ENCODE results near the gene NT5C3B.

DNA sequence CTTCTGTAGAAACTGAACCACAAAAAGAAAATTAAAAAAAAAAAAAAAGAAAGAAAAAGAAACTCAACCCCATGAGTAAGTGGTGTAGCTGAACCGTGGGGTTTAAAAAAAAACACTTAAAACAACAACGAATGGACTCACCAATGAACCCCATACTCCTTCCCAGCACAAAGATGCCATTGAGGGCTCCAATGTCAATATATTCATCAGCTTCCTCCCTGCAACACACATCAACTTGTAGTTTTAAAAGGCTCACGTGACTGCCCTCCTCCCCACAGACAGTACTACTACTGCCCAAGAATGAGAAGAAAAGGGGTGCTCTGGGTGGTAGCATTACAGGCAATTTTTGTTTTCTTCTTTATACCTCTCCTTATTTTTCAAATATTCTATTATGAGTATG is 32.5 kb upstream of the NT5C3B start:
- no peak for TF ChIP-seq CTCF (IDR thresholded peaks at IDR 0.05; ENCODE audit: insufficient read depth, low read length)
- TF ChIP-seq SPI1 (IDR thresholded peaks at IDR 0.05; ENCODE audit: borderline replicate concordance, low read depth) = no peak
- TF ChIP-seq REST (IDR thresholded peaks at IDR 0.05; ENCODE audit: insufficient replicate concordance, low read depth) = no peak

Measured in HL-60 (cell line).